Keratinocyte (primary cell): ENCODE data around the gene IGF1R. TPM values are rescaled to one million over a fixed set of nuclear protein-coding genes. Genes with fewer than 3 reads are reported as not detected.

Experiments used
- DNase-seq: peaks from one replicate; pipeline ENCODE4 v3.0.0-alpha.2; 2011; ENCODE audit warnings: low read depth, missing footprints, low spot score
- FAIRE-seq: peaks from 2 replicates; lab custom pipeline; 2011; peaks lifted over from hg19 to GRCh38; lab: Jason Lieb, UNC
- H2AFZ ChIP-seq: 2 replicates; pipeline ENCODE4 v1.6.0; 2012; ENCODE audit warnings: low read length, control low read depth, inconsistent platforms; ENCODE audit not compliant: control insufficient read depth
- H3K27ac ChIP-seq: 2 replicates; pipeline ENCODE4 v1.5.1; 2011; ENCODE audit warnings: low read length; ENCODE audit not compliant: control insufficient read depth, insufficient read depth
- H3K27me3 ChIP-seq: 3 replicates; pipeline ENCODE4 v1.6.0; 2011; ENCODE audit warnings: low read length; ENCODE audit not compliant: control insufficient read depth, insufficient read depth; ENCODE audit errors: extremely low read depth
- H3K36me3 ChIP-seq, 2 experiments: 2 replicates in 1 of 2; 3 replicates in 1 of 2; pipeline ENCODE4 v1.5.1; 2011; ENCODE audit warnings: low read length in 2 of 2, mild to moderate bottlenecking in 1 of 2; ENCODE audit not compliant: control insufficient read depth in 2 of 2, insufficient read depth in 2 of 2; ENCODE audit errors: extremely low read depth in 1 of 2
- H3K4me1 ChIP-seq: 3 replicates; pipeline ENCODE4 v1.5.1; 2011; ENCODE audit warnings: low read length; ENCODE audit not compliant: control insufficient read depth, insufficient read depth; ENCODE audit errors: extremely low read depth
- H3K4me2 ChIP-seq: 3 replicates; pipeline ENCODE4 v1.6.0; 2011; ENCODE audit warnings: low read depth, low read length; ENCODE audit not compliant: control insufficient read depth, insufficient read depth; ENCODE audit errors: extremely low read depth
- H3K4me3 ChIP-seq, 3 experiments: fragments of 200-600 bp in 1 of 3; sonication (generic) in 1 of 3; 2 replicates in 2 of 3; 3 replicates in 1 of 3; pipeline ENCODE4 v1.5.1; 2011 to 2016; ENCODE audit warnings: low read length in 3 of 3, mild to moderate bottlenecking in 3 of 3, control low read depth in 2 of 3, inconsistent platforms in 1 of 3, low read depth in 1 of 3, mixed read lengths in 1 of 3, mixed run types in 1 of 3, moderate library complexity in 1 of 3; ENCODE audit not compliant: control insufficient read depth in 2 of 3, insufficient read depth in 2 of 3; ENCODE audit errors: extremely low read depth in 1 of 3
- H3K79me2 ChIP-seq: 2 replicates; pipeline ENCODE4 v1.6.0; 2012; ENCODE audit warnings: low read length; ENCODE audit not compliant: control insufficient read depth, insufficient read depth
- H3K9ac ChIP-seq: 3 replicates; pipeline ENCODE4 v1.6.0; 2011; ENCODE audit warnings: low read length; ENCODE audit not compliant: control insufficient read depth, insufficient read depth; ENCODE audit errors: extremely low read depth
- H3K9me1 ChIP-seq: 3 replicates; pipeline ENCODE4 v1.6.0; 2011; ENCODE audit warnings: low read length; ENCODE audit not compliant: control insufficient read depth, insufficient read depth; ENCODE audit errors: extremely low read depth
- H3K9me3 ChIP-seq: 2 replicates; pipeline ENCODE4 v1.5.1; 2012; ENCODE audit warnings: low read depth, low read length; ENCODE audit not compliant: control insufficient read depth
- H4K20me1 ChIP-seq: 3 replicates; pipeline ENCODE4 v1.6.0; 2011; ENCODE audit warnings: low read length; ENCODE audit not compliant: control insufficient read depth, insufficient read depth; ENCODE audit errors: extremely low read depth
- EZH2 ChIP-seq: IDR thresholded peaks from one replicate; pipeline ENCODE4 v1.6.1; 2012; ENCODE audit warnings: inconsistent platforms, mild to moderate bottlenecking, low read length, moderate library complexity
- dilution Hi-C: fragments of 300-500 bp; cut with MboI; formaldehyde crosslinking; loops from one replicate; pipeline ENCODE4 v1.7.0; 2020; ENCODE audit warnings: low sequenced_read_pairs; ENCODE audit not compliant: extremely low pct_ligation_motif_present
- polyA plus RNA-seq, 5 experiments: library from polyadenylated mRNA; depleted of rRNA in 3 of 5; stranded (reverse) in 3 of 5; stranded (forward) in 1 of 5; unstranded in 1 of 5; fragments of >200 nt; gene quantifications; 1 replicate in 1 of 5; 2 replicates in 3 of 5; 3 replicates in 1 of 5; pipeline versions ENCODE4 v1.2.1 to v1.2.3, GENCODE V29; 2011 to 2012; ENCODE audit warnings: missing spikeins in 2 of 5, low read depth in 1 of 5, low replicate concordance in 1 of 5
- TF ChIP-seq, protein P1 (sequence below), 3 experiments: IDR thresholded peaks in 1 of 3; conservative IDR thresholded peaks in 1 of 3; optimal IDR thresholded peaks in 1 of 3; 2 replicates in 2 of 3; 3 replicates in 1 of 3; pipeline versions ENCODE3 to v1.5.1; 2011; ENCODE audit warnings: low read length in 3 of 3, mild to moderate bottlenecking in 3 of 3, moderate library complexity in 2 of 3, control low read depth in 1 of 3, inconsistent platforms in 1 of 3; ENCODE audit not compliant: insufficient read depth in 2 of 3; ENCODE audit errors: extremely low read depth in 1 of 3

The IGF1R gene
- polyA plus RNA-seq, 1 donor (not counting 4 experiments of a cell fraction or from before 2014, with no cell fraction given), result 14.5 TPM

DNA sequence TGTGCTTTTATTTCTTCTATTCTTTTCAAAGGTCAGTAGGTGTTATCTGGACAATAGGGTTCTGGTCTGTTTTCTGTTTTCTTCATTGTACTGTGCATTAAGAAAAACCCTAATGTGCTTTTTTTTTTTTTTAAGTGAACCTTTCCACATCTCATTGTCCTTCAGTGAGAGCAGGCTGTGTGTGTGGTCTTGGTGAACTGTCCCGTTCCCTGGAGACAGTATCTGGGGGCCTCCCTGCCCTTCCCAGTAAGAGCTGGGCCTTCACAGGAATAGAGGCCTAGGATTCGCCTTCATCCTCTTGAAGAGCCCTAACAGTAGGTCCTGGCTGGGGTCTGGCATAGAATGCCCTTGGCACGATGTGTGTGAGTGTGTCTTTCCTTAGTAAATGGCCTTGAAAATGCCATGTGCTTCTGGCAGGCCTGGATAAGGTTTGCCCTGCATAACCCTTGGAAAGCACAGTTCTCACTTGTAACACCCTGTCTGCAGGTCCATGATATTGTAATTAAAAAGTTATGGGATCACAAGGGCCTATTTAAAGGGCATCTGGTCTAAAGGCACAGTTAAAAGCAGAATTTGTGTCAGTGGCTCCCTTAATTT lies 81.2 kb downstream of the IGF1R start:
- FAIRE-seq, result no peak
- no peaks in the 10 kb centered on the region for H3K27me3 ChIP-seq
- dilution Hi-C loops, result no loop called here
- no peaks in the 10 kb centered on the region for H3K9me3 ChIP-seq
- H3K9ac ChIP-seq, result no peak overlapping the region
- peaks cover 84% of the 10 kb centered on the region for H3K79me2 ChIP-seq
- no peaks in the 10 kb centered on the region for H4K20me1 ChIP-seq
- H3K4me3 ChIP-seq, result no peak overlapping the region
- peaks cover 0 to 4% of the 10 kb centered on the region in 2 experiments for H3K36me3 ChIP-seq
- no peak for DNase-seq
- no peak overlapping the region for H3K4me2 ChIP-seq
- H3K27ac ChIP-seq, result peak overlapping the region; percentile 9
- H2AFZ ChIP-seq, result no peak overlapping the region
- TF ChIP-seq, protein P1, sequence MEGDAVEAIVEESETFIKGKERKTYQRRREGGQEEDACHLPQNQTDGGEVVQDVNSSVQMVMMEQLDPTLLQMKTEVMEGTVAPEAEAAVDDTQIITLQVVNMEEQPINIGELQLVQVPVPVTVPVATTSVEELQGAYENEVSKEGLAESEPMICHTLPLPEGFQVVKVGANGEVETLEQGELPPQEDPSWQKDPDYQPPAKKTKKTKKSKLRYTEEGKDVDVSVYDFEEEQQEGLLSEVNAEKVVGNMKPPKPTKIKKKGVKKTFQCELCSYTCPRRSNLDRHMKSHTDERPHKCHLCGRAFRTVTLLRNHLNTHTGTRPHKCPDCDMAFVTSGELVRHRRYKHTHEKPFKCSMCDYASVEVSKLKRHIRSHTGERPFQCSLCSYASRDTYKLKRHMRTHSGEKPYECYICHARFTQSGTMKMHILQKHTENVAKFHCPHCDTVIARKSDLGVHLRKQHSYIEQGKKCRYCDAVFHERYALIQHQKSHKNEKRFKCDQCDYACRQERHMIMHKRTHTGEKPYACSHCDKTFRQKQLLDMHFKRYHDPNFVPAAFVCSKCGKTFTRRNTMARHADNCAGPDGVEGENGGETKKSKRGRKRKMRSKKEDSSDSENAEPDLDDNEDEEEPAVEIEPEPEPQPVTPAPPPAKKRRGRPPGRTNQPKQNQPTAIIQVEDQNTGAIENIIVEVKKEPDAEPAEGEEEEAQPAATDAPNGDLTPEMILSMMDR (optimal IDR thresholded peaks at IDR 0.05 in 1 of 3, IDR thresholded peaks at IDR 0.05 in 1 of 3, conservative IDR thresholded peaks at IDR 0.05 in 1 of 3; ENCODE audit: extremely low read depth in 1 of 3, insufficient read depth in 2 of 3, low read length in 3 of 3), result no peak
- no peak for TF ChIP-seq EZH2
- peaks cover 44% of the 10 kb centered on the region for H3K4me1 ChIP-seq
- H3K9me1 ChIP-seq, result peaks cover 3% of the 10 kb centered on the region

DNA sequence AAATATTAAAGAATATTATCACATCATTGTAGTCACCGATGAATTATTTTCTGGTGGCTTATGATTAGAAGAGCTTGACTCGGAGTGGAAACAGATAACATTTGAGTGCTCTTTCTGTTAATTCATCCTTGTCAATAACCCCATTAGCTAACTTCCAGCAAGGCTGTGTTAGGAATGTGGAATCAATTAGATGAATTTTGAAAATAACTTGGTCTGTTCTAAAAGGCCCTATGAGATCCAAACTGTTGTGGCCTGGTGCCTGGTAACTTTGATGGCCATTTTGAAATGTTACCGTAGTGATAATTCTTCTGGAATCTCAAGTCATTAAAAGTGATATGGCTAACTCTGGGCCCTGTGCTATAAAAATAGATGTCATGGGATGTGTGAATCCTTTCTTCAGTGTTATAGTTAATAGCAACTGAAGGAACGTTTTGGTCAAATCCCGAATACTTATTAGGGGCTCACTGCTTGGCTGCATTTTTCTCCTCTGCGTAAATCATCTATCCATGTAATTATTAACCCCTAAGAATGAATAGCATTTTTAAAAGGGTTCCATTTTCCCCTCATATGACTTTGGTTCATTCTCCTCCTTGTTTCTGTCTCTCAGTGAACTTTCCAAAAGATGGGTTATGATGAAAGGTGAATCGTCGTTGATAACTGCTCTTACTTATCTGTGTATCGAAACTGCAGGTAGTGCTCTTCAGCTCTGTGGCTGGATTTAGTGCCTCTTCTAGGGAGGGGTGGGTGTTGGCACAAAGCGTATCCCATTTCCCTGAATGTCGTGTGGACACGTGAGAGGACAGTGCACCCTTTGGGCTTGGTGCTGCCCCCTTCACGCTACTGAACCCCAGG lies 82.7 kb downstream of the IGF1R start:
- FAIRE-seq, result no peak
- dilution Hi-C loops, result no loop called here
- H3K27me3 ChIP-seq, result no peaks in the 10 kb centered on the region
- no peak for DNase-seq
- H4K20me1 ChIP-seq, result no peaks in the 10 kb centered on the region
- no peak overlapping the region for H3K4me3 ChIP-seq
- peaks cover 51% of the 10 kb centered on the region for H3K4me1 ChIP-seq
- no peak for TF ChIP-seq EZH2
- TF ChIP-seq, protein P1 (optimal IDR thresholded peaks at IDR 0.05 in 1 of 3, IDR thresholded peaks at IDR 0.05 in 1 of 3, conservative IDR thresholded peaks at IDR 0.05 in 1 of 3; ENCODE audit: extremely low read depth in 1 of 3, insufficient read depth in 2 of 3, low read length in 3 of 3), result no peak
- H3K79me2 ChIP-seq, result peaks cover 84% of the 10 kb centered on the region
- no peak overlapping the region for H3K4me2 ChIP-seq
- no peak overlapping the region for H2AFZ ChIP-seq
- no peak overlapping the region for H3K9ac ChIP-seq
- no peaks in the 10 kb centered on the region for H3K9me3 ChIP-seq
- H3K36me3 ChIP-seq, result peaks cover 0 to under 1% of the 10 kb centered on the region in 2 experiments
- no peak overlapping the region for H3K27ac ChIP-seq
- peaks cover 5% of the 10 kb centered on the region for H3K9me1 ChIP-seq
